Activated B cell treated with CpG ODN at 0.5 μM for 24 hours (primary cell): Measurements from ENCODE around the gene TKTL1. TPM values are rescaled to one million over a fixed set of nuclear protein-coding genes. Genes with fewer than 3 reads are reported as not detected.

Source experiments
- ATAC-seq: fragments of 200-7000 bp; cut with Tn5 transposase; one replicate; pipeline ENCODE4 v1.10.0; 2021; ENCODE audit warnings: low read depth, mild to moderate bottlenecking, moderate library complexity
- CTCF ChIA-PET: fragments of 350-600 bp; sonication (Branson Sonifier 250); formaldehyde crosslinking; loops from one replicate; lab custom pipeline; 2021; ENCODE audit warnings: antibody characterized with exemption; lab: Charles Lee
- POLR2A ChIA-PET: fragments of 350-600 bp; sonication (Branson Sonifier 250); formaldehyde crosslinking; loops from one replicate; lab custom pipeline; 2021; ENCODE audit warnings: antibody characterized with exemption; lab: Charles Lee
- DNase-seq: peaks from one replicate; pipeline ENCODE4 v3.0.0; 2022
- H3K27ac Mint-ChIP-seq: one replicate; pipeline ENCODE4 v1.8.0; 2020; ENCODE audit warnings: mixed read lengths
- H3K27me3 Mint-ChIP-seq: one replicate; pipeline ENCODE4 v1.8.0; 2021; ENCODE audit warnings: mixed read lengths
- H3K36me3 Mint-ChIP-seq: one replicate; pipeline ENCODE4 v1.8.0; 2021; ENCODE audit warnings: low read depth, mixed read lengths
- H3K4me1 Mint-ChIP-seq: one replicate; pipeline ENCODE4 v1.8.0; 2021; ENCODE audit warnings: mixed read lengths
- H3K4me3 Mint-ChIP-seq: one replicate; pipeline ENCODE4 v1.8.0; 2020; ENCODE audit warnings: mild to moderate bottlenecking, mixed read lengths
- H3K9me3 Mint-ChIP-seq: one replicate; pipeline ENCODE4 v1.8.0; 2020; ENCODE audit warnings: mixed read lengths
- intact Hi-C: fragments of 100-400 bp; cut with micrococcal nuclease; formaldehyde crosslinking; loops from one replicate; pipeline ENCODE4 v1.15.1; 2024
- total RNA-seq: library from RNA; stranded (reverse); gene quantifications from 2 replicates; pipeline ENCODE4 v1.2.3, GENCODE V29; 2022
- TF ChIP-seq, protein P1 (sequence below): fragments of 200-600 bp; IDR thresholded peaks from one replicate; pipeline ENCODE4 v1.8.0; 2022; ENCODE audit warnings: antibody characterized with exemption, mild to moderate bottlenecking

Gene TKTL1
- total RNA-seq, 1 donor from 2014 or later = not detected

DNA sequence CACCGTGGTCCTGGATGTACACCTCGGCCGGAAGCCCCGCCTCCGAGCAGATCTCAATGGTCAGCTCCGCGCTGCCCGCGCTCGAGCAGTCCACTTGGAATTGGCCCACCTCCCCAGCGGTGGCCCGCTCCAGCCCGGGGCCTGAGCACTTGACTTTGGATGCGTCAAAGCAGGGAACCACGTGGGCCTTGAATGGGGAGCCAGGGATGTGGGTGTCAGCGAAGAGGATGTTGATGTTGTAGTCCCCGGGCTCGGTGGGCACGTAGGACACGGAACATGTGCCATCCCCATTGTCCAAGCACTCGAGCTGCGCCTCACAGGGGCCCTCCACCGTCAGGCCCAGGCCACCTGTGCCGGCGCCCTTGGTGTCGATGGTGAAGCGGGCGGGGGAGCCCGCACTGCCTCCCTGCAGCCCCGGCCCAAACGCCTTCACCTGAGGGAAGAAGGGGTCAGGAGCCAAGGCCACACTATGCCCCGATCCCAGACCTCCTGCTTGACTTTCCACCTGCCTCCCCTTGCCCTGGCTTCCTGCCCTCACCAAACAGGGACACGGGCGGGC is 64.6 kb downstream of the TKTL1 start:
- no peak for DNase-seq
- intact Hi-C loops = no loop called here
- Mint-ChIP-seq H3K4me3 (no peak overlapping the region), H3K27me3 (no peaks in the 10 kb centered on the region), H3K27ac (no peak overlapping the region), H3K9me3 (no peaks in the 10 kb centered on the region), H3K4me1 (peaks cover 2% of the 10 kb centered on the region), H3K36me3 (peaks cover 60% of the 10 kb centered on the region)
- TF ChIP-seq, protein P1, sequence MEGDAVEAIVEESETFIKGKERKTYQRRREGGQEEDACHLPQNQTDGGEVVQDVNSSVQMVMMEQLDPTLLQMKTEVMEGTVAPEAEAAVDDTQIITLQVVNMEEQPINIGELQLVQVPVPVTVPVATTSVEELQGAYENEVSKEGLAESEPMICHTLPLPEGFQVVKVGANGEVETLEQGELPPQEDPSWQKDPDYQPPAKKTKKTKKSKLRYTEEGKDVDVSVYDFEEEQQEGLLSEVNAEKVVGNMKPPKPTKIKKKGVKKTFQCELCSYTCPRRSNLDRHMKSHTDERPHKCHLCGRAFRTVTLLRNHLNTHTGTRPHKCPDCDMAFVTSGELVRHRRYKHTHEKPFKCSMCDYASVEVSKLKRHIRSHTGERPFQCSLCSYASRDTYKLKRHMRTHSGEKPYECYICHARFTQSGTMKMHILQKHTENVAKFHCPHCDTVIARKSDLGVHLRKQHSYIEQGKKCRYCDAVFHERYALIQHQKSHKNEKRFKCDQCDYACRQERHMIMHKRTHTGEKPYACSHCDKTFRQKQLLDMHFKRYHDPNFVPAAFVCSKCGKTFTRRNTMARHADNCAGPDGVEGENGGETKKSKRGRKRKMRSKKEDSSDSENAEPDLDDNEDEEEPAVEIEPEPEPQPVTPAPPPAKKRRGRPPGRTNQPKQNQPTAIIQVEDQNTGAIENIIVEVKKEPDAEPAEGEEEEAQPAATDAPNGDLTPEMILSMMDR = no peak
- POLR2A ChIA-PET = no interaction called here
- no peak for ATAC-seq
- CTCF ChIA-PET = no interaction called here

- Mint-ChIP-seq H3K27ac (no peak overlapping the region), H3K36me3 (peaks cover 61% of the 10 kb centered on the region), H3K4me1 (peaks cover 3% of the 10 kb centered on the region), H3K4me3 (no peak overlapping the region), H3K27me3 (no peaks in the 10 kb centered on the region), H3K9me3 (no peaks in the 10 kb centered on the region)
- ATAC-seq (no peak), DNase-seq (no peak)
- CTCF ChIA-PET = no interaction called here
- intact Hi-C loops = no loop called here
- TF ChIP-seq, protein P1 = no peak
- POLR2A ChIA-PET = interaction anchor here (1.2 kb wide), 1 partner anchor 15 kb away, joined by 11 read pairs; no protein-coding TSS in a partner anchor
Measured at GRCh38 chrX:154362085-154362742, 66.6 kb downstream of the TKTL1 start.

DNA sequence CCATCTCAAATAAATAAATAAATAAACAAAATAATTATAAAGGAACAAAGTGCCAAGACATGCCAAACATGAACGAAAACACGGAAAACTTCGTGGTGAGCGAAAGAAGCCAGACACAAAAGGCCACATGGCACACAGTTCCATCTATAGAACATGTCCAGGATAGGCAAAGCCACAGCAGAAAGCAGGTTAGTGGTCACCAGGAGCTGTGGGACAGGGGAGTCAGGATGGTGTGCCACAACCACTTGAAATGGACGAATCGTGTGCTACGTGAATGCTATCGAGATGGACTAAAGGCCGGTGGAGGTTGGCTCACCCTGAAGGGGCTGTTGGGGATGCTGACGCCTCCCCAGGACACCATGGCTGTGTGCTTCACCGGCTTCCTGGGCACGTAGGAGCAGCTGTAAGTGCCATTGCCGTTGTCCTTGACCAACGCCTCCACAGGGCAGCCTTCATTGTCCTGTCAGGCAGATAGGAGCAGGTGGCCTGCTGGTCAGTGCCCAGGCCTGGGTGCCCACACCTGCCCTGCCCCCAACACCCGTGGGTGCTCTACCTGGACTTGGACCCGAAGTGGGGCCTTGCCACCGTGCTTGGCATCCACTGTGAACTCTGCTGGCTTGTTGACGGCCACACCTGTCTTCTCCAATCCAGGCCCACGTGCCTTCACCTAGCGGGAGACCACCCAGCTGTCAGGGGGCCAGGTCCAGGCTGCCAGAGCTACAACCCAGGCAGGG is 68.3 kb downstream of the TKTL1 start:
- no peak overlapping the region for H3K27ac Mint-ChIP-seq
- ATAC-seq (no peak), DNase-seq (no peak)
- H3K36me3 Mint-ChIP-seq = peaks cover 50% of the 10 kb centered on the region
- TF ChIP-seq, protein P1 = no peak
- CTCF ChIA-PET = no interaction called here
- no peaks in the 10 kb centered on the region for H3K9me3 Mint-ChIP-seq
- H3K4me1 Mint-ChIP-seq = peaks cover 12% of the 10 kb centered on the region
- no peaks in the 10 kb centered on the region for H3K27me3 Mint-ChIP-seq
- POLR2A ChIA-PET = no interaction called here
- intact Hi-C loops = no loop called here
- H3K4me3 Mint-ChIP-seq = no peak overlapping the region

DNA sequence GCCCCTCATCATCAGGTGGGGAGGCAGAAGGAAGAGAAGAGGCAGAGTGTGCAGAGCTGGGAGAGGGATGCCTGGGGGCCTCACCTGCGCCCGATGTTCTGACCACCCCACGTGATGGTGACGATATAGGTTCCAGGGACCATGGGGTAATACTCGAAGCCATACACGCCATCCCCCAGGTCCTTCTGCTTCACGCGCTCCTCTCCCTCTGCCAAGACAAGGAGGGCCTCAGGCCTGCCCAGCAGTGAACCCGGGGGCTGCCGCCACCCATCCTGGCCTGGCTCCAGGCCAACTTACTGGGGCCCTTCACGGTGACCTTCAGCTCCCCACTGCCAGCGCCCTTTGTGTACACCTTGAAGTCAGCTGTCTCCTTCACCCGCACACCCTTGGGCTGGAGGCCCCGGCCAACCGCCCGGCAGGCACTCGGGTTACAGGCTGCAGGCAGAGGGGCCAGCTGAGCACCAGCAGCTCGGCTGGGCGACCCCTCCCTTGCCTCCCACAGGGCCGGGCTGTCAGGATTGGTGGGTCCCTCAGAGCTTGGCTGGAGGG is 69.5 kb downstream of the TKTL1 start:
- Mint-ChIP-seq H3K27ac (no peak overlapping the region), H3K9me3 (no peaks in the 10 kb centered on the region), H3K36me3 (peaks cover 45% of the 10 kb centered on the region), H3K4me1 (peaks cover 12% of the 10 kb centered on the region), H3K4me3 (no peak overlapping the region), H3K27me3 (no peaks in the 10 kb centered on the region)
- intact Hi-C loops = no loop called here
- ChIA-PET CTCF (no interaction called here), POLR2A (interaction anchor here (0.9 kb wide), 1 partner anchor 12 kb away, joined by 3 read pairs; no protein-coding TSS in a partner anchor)
- TF ChIP-seq, protein P1 = no peak
- ATAC-seq (no peak), DNase-seq (no peak)
